HepG2 (cell line): ENCODE results near the gene VEGFA. TPM values are rescaled to one million over a fixed set of nuclear protein-coding genes. Genes with fewer than 3 reads are reported as not detected.

Experiments used
- ATF7-NPFF ChIP-seq: sonication (generic); formaldehyde crosslinking; IDR thresholded peaks from 2 replicates; pipeline ENCODE4 v1.8.1; 2023; ENCODE audit warnings: mild to moderate bottlenecking, low read depth, missing genetic modification reagents, moderate library complexity
- CREM ChIP-seq, 2 experiments: sonication (generic) in 1 of 2; formaldehyde crosslinking in 1 of 2; IDR thresholded peaks; 2 replicates each; pipeline versions ENCODE4 v1.4.0 to v1.6.1; 2016 to 2020; ENCODE audit warnings: antibody characterized with exemption in 1 of 2, mild to moderate bottlenecking in 1 of 2, missing genetic modification reagents in 1 of 2
- EED ChIP-seq: sonication (generic); formaldehyde crosslinking; IDR thresholded peaks from 2 replicates; pipeline ENCODE4 v1.5.0; 2020; ENCODE audit warnings: mild to moderate bottlenecking, missing genetic modification reagents
- FOXC1 ChIP-seq: sonication (generic); formaldehyde crosslinking; IDR thresholded peaks from 2 replicates; pipeline ENCODE4 v1.8.0; 2022; ENCODE audit warnings: mild to moderate bottlenecking, missing genetic modification reagents, borderline replicate concordance
- HIVEP1 ChIP-seq: sonication (generic); formaldehyde crosslinking; IDR thresholded peaks from 2 replicates; pipeline ENCODE4 v1.4.0; 2020; ENCODE audit warnings: mild to moderate bottlenecking, missing genetic modification reagents
- KLF11 ChIP-seq: IDR thresholded peaks from 2 replicates; pipeline ENCODE4 v1.6.1; 2016; ENCODE audit warnings: missing compliant biosample characterization
- MAF1 ChIP-seq: sonication (generic); formaldehyde crosslinking; IDR thresholded peaks from 2 replicates; pipeline ENCODE4 v1.5.0; 2020; ENCODE audit warnings: missing genetic modification reagents, borderline replicate concordance
- MAZ ChIP-seq, 2 experiments: sonication (generic) in 1 of 2; formaldehyde crosslinking in 1 of 2; IDR thresholded peaks; 2 replicates each; pipeline versions ENCODE4 v1.5.0 to v1.6.1; 2012 to 2020; ENCODE audit warnings: low read depth in 2 of 2, mild to moderate bottlenecking in 2 of 2, borderline replicate concordance in 1 of 2, improper control_type of control experiment in 1 of 2, low read length in 1 of 2, missing genetic modification reagents in 1 of 2, moderate library complexity in 1 of 2
- PHB2 ChIP-seq: fragments of 450-650 bp; IDR thresholded peaks from 2 replicates; pipeline ENCODE4 v1.6.1; 2018; ENCODE audit not compliant: partially characterized antibody
- RXRA ChIP-seq: sonication (generic); formaldehyde crosslinking; IDR thresholded peaks from 2 replicates; pipeline ENCODE4 v1.5.1; 2020; ENCODE audit warnings: missing genetic modification reagents
- SALL1 ChIP-seq: sonication (generic); formaldehyde crosslinking; IDR thresholded peaks from 2 replicates; pipeline ENCODE4 v1.8.0; 2022; ENCODE audit warnings: mild to moderate bottlenecking, missing genetic modification reagents
- ZFP41 ChIP-seq: sonication (generic); formaldehyde crosslinking; IDR thresholded peaks from 2 replicates; pipeline ENCODE4 v1.4.0; 2020; ENCODE audit warnings: mild to moderate bottlenecking, missing genetic modification reagents, borderline replicate concordance
- ZIK1 ChIP-seq: sonication (generic); formaldehyde crosslinking; IDR thresholded peaks from 2 replicates; pipeline ENCODE4 v1.5.0; 2020; ENCODE audit warnings: mild to moderate bottlenecking, low read depth, missing genetic modification reagents, borderline replicate concordance
- ZNF790 ChIP-seq: sonication (generic); formaldehyde crosslinking; IDR thresholded peaks from 2 replicates; pipeline ENCODE4 v1.8.0; 2022; ENCODE audit warnings: missing genetic modification reagents, mild to moderate bottlenecking, borderline replicate concordance
- ZZZ3 ChIP-seq: sonication (generic); formaldehyde crosslinking; IDR thresholded peaks from 2 replicates; pipeline ENCODE4 v1.4.0; 2020; ENCODE audit warnings: missing genetic modification reagents, mild to moderate bottlenecking, borderline replicate concordance
- polyA plus RNA-seq, 8 experiments: library from polyadenylated mRNA; depleted of rRNA in 3 of 8; stranded (reverse) in 7 of 8; unstranded in 1 of 8; fragments of >200 nt; fragmentation: Illumina TruSeq in 4 of 8; extraction: Trizol in 4 of 8; gene quantifications; 2 replicates each; pipeline versions ENCODE4 v1.2.1 to v1.2.3, GENCODE V29; 2011 to 2016; ENCODE audit warnings: low read depth in 4 of 8, missing spikeins in 1 of 8, mixed read lengths in 1 of 8; ENCODE audit not compliant: insufficient read depth in 1 of 8
- total RNA-seq, 5 experiments: library from RNA; depleted of rRNA; stranded (reverse); fragments of >200 nt; fragmentation: Illumina TruSeq; extraction: Trizol; gene quantifications; 2 replicates each; pipeline ENCODE4 v1.2.3, GENCODE V29; 2016; ENCODE audit warnings: low read depth in 1 of 5
- TF ChIP-seq, protein P1 (sequence below): sonication (generic); formaldehyde crosslinking; IDR thresholded peaks from 2 replicates; pipeline ENCODE4 v1.9.0; 2022; ENCODE audit warnings: missing genetic modification reagents, mild to moderate bottlenecking, borderline replicate concordance
- TF ChIP-seq, protein P2 (sequence below): sonication (generic); formaldehyde crosslinking; IDR thresholded peaks from 2 replicates; pipeline ENCODE4 v1.4.0; 2020; ENCODE audit warnings: missing genetic modification reagents
- TF ChIP-seq, protein P3 (sequence below): sonication (generic); formaldehyde crosslinking; IDR thresholded peaks from 2 replicates; pipeline ENCODE4 v1.5.0; 2020; ENCODE audit warnings: mild to moderate bottlenecking, missing genetic modification reagents
- TF ChIP-seq, protein P4 (sequence below): sonication (generic); formaldehyde crosslinking; IDR thresholded peaks from 2 replicates; pipeline ENCODE4 v1.9.0; 2022; ENCODE audit warnings: low read depth, missing genetic modification reagents
- TF ChIP-seq, protein P5 (sequence below): sonication (generic); formaldehyde crosslinking; IDR thresholded peaks from 2 replicates; pipeline ENCODE4 v1.4.0; 2020; ENCODE audit warnings: mild to moderate bottlenecking, missing genetic modification reagents

VEGFA gene
- total and polyA plus RNA-seq, 2 of the 13 experiments (the other 11 are each of a cell fraction or from before 2014, with no cell fraction given) = 68.1 to 629 TPM

DNA sequence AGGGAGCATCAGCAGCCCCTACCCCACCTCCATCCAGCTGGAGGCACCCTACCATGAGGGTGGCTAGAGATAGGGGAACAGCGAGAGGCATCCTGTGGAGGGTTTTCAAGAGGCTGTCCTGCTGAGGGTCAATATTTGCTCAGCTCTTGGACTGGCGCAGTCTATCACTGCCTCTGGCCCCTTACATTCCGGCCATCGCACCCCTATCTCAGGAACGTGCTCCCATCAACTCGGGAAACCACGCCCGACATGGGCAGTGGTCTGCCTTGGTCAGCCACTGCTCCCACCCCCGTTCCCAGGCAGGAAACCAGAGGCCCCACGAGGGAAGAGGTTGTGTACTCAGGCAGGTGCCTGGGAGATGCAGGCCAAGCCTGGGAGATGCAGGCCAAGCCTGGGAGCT, 57.9 kb downstream of the VEGFA start (continued):
- TF ChIP-seq, protein P1, sequence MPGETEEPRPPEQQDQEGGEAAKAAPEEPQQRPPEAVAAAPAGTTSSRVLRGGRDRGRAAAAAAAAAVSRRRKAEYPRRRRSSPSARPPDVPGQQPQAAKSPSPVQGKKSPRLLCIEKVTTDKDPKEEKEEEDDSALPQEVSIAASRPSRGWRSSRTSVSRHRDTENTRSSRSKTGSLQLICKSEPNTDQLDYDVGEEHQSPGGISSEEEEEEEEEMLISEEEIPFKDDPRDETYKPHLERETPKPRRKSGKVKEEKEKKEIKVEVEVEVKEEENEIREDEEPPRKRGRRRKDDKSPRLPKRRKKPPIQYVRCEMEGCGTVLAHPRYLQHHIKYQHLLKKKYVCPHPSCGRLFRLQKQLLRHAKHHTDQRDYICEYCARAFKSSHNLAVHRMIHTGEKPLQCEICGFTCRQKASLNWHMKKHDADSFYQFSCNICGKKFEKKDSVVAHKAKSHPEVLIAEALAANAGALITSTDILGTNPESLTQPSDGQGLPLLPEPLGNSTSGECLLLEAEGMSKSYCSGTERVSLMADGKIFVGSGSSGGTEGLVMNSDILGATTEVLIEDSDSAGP (CRISPR knock-in tag) = peak; percentile 58
- TF ChIP-seq, protein P2, sequence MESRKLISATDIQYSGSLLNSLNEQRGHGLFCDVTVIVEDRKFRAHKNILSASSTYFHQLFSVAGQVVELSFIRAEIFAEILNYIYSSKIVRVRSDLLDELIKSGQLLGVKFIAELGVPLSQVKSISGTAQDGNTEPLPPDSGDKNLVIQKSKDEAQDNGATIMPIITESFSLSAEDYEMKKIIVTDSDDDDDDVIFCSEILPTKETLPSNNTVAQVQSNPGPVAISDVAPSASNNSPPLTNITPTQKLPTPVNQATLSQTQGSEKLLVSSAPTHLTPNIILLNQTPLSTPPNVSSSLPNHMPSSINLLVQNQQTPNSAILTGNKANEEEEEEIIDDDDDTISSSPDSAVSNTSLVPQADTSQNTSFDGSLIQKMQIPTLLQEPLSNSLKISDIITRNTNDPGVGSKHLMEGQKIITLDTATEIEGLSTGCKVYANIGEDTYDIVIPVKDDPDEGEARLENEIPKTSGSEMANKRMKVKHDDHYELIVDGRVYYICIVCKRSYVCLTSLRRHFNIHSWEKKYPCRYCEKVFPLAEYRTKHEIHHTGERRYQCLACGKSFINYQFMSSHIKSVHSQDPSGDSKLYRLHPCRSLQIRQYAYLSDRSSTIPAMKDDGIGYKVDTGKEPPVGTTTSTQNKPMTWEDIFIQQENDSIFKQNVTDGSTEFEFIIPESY (CRISPR knock-in tag) = no peak
- no peak for TF ChIP-seq HIVEP1 (CRISPR knock-in tag)
- TF ChIP-seq, protein P3, sequence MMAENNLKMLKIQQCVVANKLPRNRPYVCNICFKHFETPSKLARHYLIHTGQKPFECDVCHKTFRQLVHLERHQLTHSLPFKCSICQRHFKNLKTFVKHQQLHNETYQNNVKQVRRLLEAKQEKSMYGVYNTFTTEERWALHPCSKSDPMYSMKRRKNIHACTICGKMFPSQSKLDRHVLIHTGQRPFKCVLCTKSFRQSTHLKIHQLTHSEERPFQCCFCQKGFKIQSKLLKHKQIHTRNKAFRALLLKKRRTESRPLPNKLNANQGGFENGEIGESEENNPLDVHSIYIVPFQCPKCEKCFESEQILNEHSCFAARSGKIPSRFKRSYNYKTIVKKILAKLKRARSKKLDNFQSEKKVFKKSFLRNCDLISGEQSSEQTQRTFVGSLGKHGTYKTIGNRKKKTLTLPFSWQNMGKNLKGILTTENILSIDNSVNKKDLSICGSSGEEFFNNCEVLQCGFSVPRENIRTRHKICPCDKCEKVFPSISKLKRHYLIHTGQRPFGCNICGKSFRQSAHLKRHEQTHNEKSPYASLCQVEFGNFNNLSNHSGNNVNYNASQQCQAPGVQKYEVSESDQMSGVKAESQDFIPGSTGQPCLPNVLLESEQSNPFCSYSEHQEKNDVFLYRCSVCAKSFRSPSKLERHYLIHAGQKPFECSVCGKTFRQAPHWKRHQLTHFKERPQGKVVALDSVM (CRISPR knock-in tag) = peak; percentile 29; the same call in 1 of the 2 replicates
- TF ChIP-seq ATF7-NPFF (CRISPR knock-in tag) = no peak
- no peak for TF ChIP-seq ZFP41
- no peak for TF ChIP-seq FOXC1 (CRISPR knock-in tag)
- TF ChIP-seq EED (CRISPR knock-in tag) = peak; percentile 76; the same call in 1 of the 2 replicates
- TF ChIP-seq, protein P4, sequence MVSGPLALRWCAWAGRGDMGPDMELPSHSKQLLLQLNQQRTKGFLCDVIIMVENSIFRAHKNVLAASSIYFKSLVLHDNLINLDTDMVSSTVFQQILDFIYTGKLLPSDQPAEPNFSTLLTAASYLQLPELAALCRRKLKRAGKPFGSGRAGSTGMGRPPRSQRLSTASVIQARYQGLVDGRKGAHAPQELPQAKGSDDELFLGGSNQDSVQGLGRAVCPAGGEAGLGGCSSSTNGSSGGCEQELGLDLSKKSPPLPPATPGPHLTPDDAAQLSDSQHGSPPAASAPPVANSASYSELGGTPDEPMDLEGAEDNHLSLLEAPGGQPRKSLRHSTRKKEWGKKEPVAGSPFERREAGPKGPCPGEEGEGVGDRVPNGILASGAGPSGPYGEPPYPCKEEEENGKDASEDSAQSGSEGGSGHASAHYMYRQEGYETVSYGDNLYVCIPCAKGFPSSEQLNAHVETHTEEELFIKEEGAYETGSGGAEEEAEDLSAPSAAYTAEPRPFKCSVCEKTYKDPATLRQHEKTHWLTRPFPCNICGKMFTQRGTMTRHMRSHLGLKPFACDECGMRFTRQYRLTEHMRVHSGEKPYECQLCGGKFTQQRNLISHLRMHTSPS (CRISPR knock-in tag) = peak; percentile 50; the same call in 1 of the 2 replicates
- TF ChIP-seq RXRA (CRISPR knock-in tag) = peak; percentile 56
- TF ChIP-seq MAF1 (CRISPR knock-in tag) = no peak
- no peak for TF ChIP-seq KLF11
- TF ChIP-seq, protein P5, sequence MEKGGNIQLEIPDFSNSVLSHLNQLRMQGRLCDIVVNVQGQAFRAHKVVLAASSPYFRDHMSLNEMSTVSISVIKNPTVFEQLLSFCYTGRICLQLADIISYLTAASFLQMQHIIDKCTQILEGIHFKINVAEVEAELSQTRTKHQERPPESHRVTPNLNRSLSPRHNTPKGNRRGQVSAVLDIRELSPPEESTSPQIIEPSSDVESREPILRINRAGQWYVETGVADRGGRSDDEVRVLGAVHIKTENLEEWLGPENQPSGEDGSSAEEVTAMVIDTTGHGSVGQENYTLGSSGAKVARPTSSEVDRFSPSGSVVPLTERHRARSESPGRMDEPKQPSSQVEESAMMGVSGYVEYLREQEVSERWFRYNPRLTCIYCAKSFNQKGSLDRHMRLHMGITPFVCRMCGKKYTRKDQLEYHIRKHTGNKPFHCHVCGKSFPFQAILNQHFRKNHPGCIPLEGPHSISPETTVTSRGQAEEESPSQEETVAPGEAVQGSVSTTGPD (CRISPR knock-in tag) = no peak
- TF ChIP-seq ZIK1 (CRISPR knock-in tag) = no peak
- TF ChIP-seq ZNF790 (CRISPR knock-in tag) = no peak
- peak; percentile 72 for TF ChIP-seq SALL1 (CRISPR knock-in tag)
- no peak for TF ChIP-seq MAZ (IDR thresholded peaks at IDR 0.05; ENCODE audit: borderline replicate concordance, low read depth, low read length)
- 0 out of 2 replicates have a peak, but pooled peaks have one; percentile 50 for TF ChIP-seq MAZ (CRISPR knock-in tag; IDR thresholded peaks at IDR 0.05; ENCODE audit: low read depth)
- no peak for TF ChIP-seq ZZZ3 (CRISPR knock-in tag)
- no peak for TF ChIP-seq CREM (IDR thresholded peaks at IDR 0.05)
- TF ChIP-seq CREM (CRISPR knock-in tag; IDR thresholded peaks at IDR 0.05) = no peak
- no peak for TF ChIP-seq PHB2
